Panc1 (cell line): ENCODE measurements around the gene LILRA2.

Experiments used
- CTCF ChIP-seq: fragments of 450-650 bp; IDR thresholded peaks from 2 replicates; pipeline ENCODE4 v1.5.1; 2017; ENCODE audit warnings: mild to moderate bottlenecking
- POLR2AphosphoS5 ChIP-seq: IDR thresholded peaks from 2 replicates; pipeline ENCODE4 v1.6.1; 2012; ENCODE audit warnings: mild to moderate bottlenecking, low read depth, low read length, moderate library complexity
- SIN3A ChIP-seq: IDR thresholded peaks from 2 replicates; pipeline ENCODE4 v1.6.1; 2012; ENCODE audit warnings: low read depth, mild to moderate bottlenecking, low read length, moderate library complexity, borderline replicate concordance; ENCODE audit not compliant: insufficient read depth
- TCF7L2 ChIP-seq: IDR thresholded peaks from 2 replicates; pipeline ENCODE4 v1.6.1; 2011; ENCODE audit warnings: mild to moderate bottlenecking, low read depth, low read length, inconsistent platforms
- TF ChIP-seq, protein P1 (sequence below), 2 experiments: IDR thresholded peaks; 2 replicates each; pipeline ENCODE4 v1.6.1; 2011 to 2012; ENCODE audit warnings: low read depth in 2 of 2, control low read depth in 1 of 2, low read length in 1 of 2, mild to moderate bottlenecking in 1 of 2, moderate library complexity in 1 of 2; ENCODE audit not compliant: insufficient read depth in 1 of 2

DNA sequence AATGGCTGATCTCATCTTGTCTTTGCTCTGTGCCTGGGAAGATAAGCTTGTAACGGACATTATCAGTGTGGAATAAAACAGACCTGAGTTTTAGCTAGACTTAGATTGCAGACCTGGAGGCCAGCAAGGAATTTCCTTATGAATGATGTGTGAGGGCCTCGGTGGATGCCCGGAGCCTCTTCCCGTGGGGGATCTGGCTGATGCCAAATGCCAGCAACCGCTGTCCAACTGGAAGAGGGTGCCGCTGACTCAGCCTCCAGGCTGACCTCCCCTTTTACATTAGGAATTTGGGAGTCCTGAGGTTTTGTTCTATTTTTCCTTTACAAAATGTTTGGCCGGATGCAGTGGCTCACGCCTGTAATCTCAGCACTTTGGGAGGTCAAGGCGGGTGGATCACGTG, 19.6 kb upstream of the LILRA2 start:
- TF ChIP-seq CTCF (no peak), POLR2AphosphoS5 (no peak), SIN3A (no peak), TCF7L2 (no peak)
- TF ChIP-seq, protein P1, sequence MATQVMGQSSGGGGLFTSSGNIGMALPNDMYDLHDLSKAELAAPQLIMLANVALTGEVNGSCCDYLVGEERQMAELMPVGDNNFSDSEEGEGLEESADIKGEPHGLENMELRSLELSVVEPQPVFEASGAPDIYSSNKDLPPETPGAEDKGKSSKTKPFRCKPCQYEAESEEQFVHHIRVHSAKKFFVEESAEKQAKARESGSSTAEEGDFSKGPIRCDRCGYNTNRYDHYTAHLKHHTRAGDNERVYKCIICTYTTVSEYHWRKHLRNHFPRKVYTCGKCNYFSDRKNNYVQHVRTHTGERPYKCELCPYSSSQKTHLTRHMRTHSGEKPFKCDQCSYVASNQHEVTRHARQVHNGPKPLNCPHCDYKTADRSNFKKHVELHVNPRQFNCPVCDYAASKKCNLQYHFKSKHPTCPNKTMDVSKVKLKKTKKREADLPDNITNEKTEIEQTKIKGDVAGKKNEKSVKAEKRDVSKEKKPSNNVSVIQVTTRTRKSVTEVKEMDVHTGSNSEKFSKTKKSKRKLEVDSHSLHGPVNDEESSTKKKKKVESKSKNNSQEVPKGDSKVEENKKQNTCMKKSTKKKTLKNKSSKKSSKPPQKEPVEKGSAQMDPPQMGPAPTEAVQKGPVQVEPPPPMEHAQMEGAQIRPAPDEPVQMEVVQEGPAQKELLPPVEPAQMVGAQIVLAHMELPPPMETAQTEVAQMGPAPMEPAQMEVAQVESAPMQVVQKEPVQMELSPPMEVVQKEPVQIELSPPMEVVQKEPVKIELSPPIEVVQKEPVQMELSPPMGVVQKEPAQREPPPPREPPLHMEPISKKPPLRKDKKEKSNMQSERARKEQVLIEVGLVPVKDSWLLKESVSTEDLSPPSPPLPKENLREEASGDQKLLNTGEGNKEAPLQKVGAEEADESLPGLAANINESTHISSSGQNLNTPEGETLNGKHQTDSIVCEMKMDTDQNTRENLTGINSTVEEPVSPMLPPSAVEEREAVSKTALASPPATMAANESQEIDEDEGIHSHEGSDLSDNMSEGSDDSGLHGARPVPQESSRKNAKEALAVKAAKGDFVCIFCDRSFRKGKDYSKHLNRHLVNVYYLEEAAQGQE (IDR thresholded peaks at IDR 0.05; ENCODE audit: insufficient read depth in 1 of 2, low read depth in 2 of 2, low read length in 1 of 2), result no peak
